ENCODE results near the gene SMCHD1.

The SMCHD1 gene

GRCh38 chr18:2746274-2746673 is 90.7 kb downstream of the SMCHD1 start:
- no peak for DNase-seq (ENCODE audit: low read depth in 1 of 2, low spot score in 1 of 2)
- no peak for TF ChIP-seq REST (IDR thresholded peaks at IDR 0.05; ENCODE audit: insufficient replicate concordance, low read depth)
- TF ChIP-seq CTCF (IDR thresholded peaks at IDR 0.05; ENCODE audit: insufficient read depth, low read length), result no peak
- no peak for TF ChIP-seq GABPA (IDR thresholded peaks at IDR 0.05; ENCODE audit: low read depth)
- no peak for TF ChIP-seq SPI1 (IDR thresholded peaks at IDR 0.05; ENCODE audit: borderline replicate concordance, low read depth)
- no peak for TF ChIP-seq POLR2AphosphoS5 (IDR thresholded peaks at IDR 0.05; ENCODE audit: low read depth)
- H3K27ac ChIP-seq (replicated peaks), result no peak overlapping the region
- no peak overlapping the region for H3K4me3 ChIP-seq (replicated peaks; ENCODE audit: insufficient read depth, low read length)
- no peaks in the 10 kb centered on the region for H3K27me3 ChIP-seq (ENCODE audit: insufficient read depth, poor library complexity, severe bottlenecking)

GRCh38 chr18:2758309-2758708 is 102.8 kb downstream of the SMCHD1 start:
- Histone ChIP-seq H3K4me3 (replicated peaks; ENCODE audit: insufficient read depth, low read length) (no peak overlapping the region), H3K27ac (replicated peaks) (no peak overlapping the region), H3K27me3 (ENCODE audit: insufficient read depth, poor library complexity, severe bottlenecking) (no peaks in the 10 kb centered on the region)
- DNase-seq (ENCODE audit: low read depth in 1 of 2, low spot score in 1 of 2), result no peak
- TF ChIP-seq SPI1 (IDR thresholded peaks at IDR 0.05; ENCODE audit: borderline replicate concordance, low read depth) (no peak), CTCF (IDR thresholded peaks at IDR 0.05; ENCODE audit: insufficient read depth, low read length) (no peak), GABPA (IDR thresholded peaks at IDR 0.05; ENCODE audit: low read depth) (no peak), POLR2AphosphoS5 (IDR thresholded peaks at IDR 0.05; ENCODE audit: low read depth) (no peak), REST (IDR thresholded peaks at IDR 0.05; ENCODE audit: insufficient replicate concordance, low read depth) (no peak)

- Histone ChIP-seq H3K27me3 (ENCODE audit: insufficient read depth, poor library complexity, severe bottlenecking) (no peaks in the 10 kb centered on the region), H3K27ac (replicated peaks) (no peak overlapping the region), H3K4me3 (replicated peaks; ENCODE audit: insufficient read depth, low read length) (no peak overlapping the region)
- TF ChIP-seq GABPA (IDR thresholded peaks at IDR 0.05; ENCODE audit: low read depth) (no peak), POLR2AphosphoS5 (IDR thresholded peaks at IDR 0.05; ENCODE audit: low read depth) (0 out of 2 replicates have a peak, but pooled peaks have one; percentile 15), REST (IDR thresholded peaks at IDR 0.05; ENCODE audit: insufficient replicate concordance, low read depth) (no peak)
- DNase-seq (ENCODE audit: low read depth in 1 of 2, low spot score in 1 of 2), result no peak
These were observed 119.1 kb downstream of the SMCHD1 start for GRCh38 chr18:2774669-2775068.

Data from HL-60 (cell line).